Mesothelial cell of epicardium (in vitro differentiated cells): ENCODE results near the gene NTPCR. TPM values are rescaled to one million over a fixed set of nuclear protein-coding genes. Genes with fewer than 3 reads are reported as not detected.

ENCODE experiments used
- DNase-seq, 2 experiments: peaks; one replicate each; pipeline ENCODE4 v3.0.0; 2021; ENCODE audit warnings: low spot score in 2 of 2; ENCODE audit not compliant: unreplicated experiment in 2 of 2
- H3K27ac Mint-ChIP-seq: 2 replicates; pipeline ENCODE4 v1.8.0; 2021; ENCODE audit warnings: mixed read lengths
- H3K27me3 Mint-ChIP-seq: 2 replicates; pipeline ENCODE4 v1.8.0; 2021; ENCODE audit warnings: low read depth, mixed read lengths
- H3K36me3 Mint-ChIP-seq: 2 replicates; pipeline ENCODE4 v1.8.0; 2021; ENCODE audit warnings: mixed read lengths
- H3K4me1 Mint-ChIP-seq: 2 replicates; pipeline ENCODE4 v1.8.0; 2021; ENCODE audit warnings: mixed read lengths
- H3K4me3 Mint-ChIP-seq: 2 replicates; pipeline ENCODE4 v1.8.0; 2021; ENCODE audit warnings: mild to moderate bottlenecking, moderate library complexity, mixed read lengths
- H3K9me3 Mint-ChIP-seq: 2 replicates; pipeline ENCODE4 v1.8.0; 2021; ENCODE audit warnings: mixed read lengths
- total RNA-seq: library from RNA; stranded (reverse); gene quantifications from 3 replicates; pipeline ENCODE4 v1.2.1, GENCODE V29; 2021
- TF ChIP-seq, protein P1 (sequence below): fragments of 200-600 bp; sonication (generic); IDR thresholded peaks from one replicate; pipeline ENCODE4 v1.5.0; 2021; ENCODE audit warnings: antibody characterized with exemption; ENCODE audit not compliant: unreplicated experiment

The NTPCR gene
- total RNA-seq, 1 donor from 2014 or later: 59.1 TPM

DNA sequence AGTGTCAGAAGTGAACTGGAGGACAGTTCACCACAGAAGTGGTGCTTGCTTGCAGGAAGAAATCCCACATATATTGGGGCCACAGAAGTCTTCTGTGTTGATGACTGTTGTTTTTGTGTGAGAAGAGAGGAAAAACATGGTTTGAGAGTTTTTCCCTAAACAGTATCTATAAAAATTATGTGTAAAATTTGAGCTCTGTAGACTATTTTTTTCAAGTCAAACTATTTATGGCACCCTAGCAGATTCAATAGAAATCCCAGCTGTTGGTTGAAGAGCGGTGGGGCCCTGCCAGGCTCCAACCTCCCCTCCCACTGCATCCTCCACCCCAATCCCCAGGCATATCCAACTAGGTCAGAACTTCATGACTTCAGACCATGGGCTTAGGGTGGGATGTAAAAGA is 61.6 kb downstream of the NTPCR start:
- H3K36me3 Mint-ChIP-seq: peaks cover 28% of the 10 kb centered on the region
- no peak for DNase-seq
- no peaks in the 10 kb centered on the region for H3K9me3 Mint-ChIP-seq
- H3K27ac Mint-ChIP-seq: no peak overlapping the region
- TF ChIP-seq, protein P1, sequence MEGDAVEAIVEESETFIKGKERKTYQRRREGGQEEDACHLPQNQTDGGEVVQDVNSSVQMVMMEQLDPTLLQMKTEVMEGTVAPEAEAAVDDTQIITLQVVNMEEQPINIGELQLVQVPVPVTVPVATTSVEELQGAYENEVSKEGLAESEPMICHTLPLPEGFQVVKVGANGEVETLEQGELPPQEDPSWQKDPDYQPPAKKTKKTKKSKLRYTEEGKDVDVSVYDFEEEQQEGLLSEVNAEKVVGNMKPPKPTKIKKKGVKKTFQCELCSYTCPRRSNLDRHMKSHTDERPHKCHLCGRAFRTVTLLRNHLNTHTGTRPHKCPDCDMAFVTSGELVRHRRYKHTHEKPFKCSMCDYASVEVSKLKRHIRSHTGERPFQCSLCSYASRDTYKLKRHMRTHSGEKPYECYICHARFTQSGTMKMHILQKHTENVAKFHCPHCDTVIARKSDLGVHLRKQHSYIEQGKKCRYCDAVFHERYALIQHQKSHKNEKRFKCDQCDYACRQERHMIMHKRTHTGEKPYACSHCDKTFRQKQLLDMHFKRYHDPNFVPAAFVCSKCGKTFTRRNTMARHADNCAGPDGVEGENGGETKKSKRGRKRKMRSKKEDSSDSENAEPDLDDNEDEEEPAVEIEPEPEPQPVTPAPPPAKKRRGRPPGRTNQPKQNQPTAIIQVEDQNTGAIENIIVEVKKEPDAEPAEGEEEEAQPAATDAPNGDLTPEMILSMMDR: no peak
- H3K4me3 Mint-ChIP-seq: no peak overlapping the region
- H3K27me3 Mint-ChIP-seq: peaks cover 3% of the 10 kb centered on the region
- peaks cover 9% of the 10 kb centered on the region for H3K4me1 Mint-ChIP-seq

DNA sequence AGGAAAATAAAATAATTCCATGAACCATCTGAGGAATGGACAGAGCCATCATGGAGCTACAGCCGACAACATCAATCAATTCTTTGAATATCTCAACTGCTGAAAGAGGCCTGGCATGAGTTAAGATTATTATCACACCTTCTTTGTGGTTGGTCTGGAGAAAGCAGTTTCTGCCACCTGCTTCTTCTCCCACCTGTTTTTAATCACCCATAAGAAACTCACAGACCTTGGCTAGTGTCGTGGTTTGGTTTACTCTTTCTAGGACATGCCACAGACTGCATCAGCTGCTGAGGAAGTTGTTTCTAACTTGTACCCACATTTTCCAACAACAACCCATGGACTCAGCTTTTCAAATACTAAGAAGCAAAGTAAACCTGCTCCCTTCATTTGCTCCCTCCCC is 65.6 kb downstream of the NTPCR start:
- Mint-ChIP-seq H3K27me3 (peaks cover 11% of the 10 kb centered on the region), H3K9me3 (no peaks in the 10 kb centered on the region), H3K36me3 (peaks cover 32% of the 10 kb centered on the region), H3K4me3 (no peak overlapping the region), H3K4me1 (peaks cover 29% of the 10 kb centered on the region), H3K27ac (no peak overlapping the region)
- TF ChIP-seq, protein P1: no peak
- no peak for DNase-seq

DNA sequence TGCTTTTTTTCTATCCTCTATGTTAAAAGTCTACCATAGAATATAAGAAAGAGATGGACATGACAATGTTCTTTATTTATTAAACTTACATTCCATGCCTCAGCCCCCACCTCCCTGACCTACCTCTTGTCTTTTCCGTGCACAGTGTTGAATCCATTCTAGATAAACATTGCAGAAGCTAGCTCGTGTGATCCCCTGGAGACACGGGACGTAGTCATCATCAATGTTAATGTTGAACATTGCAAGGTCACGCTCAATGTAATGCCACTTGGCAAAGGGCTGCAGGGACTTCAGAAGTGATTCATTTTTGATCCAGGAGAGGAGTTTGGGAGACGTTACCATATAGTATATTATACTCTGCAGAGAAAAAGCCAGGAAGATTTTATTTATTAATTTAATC is 66.4 kb downstream of the NTPCR start:
- H3K9me3 Mint-ChIP-seq: no peaks in the 10 kb centered on the region
- no peak overlapping the region for H3K27ac Mint-ChIP-seq
- H3K36me3 Mint-ChIP-seq: peaks cover 31% of the 10 kb centered on the region
- H3K4me1 Mint-ChIP-seq: peaks cover 29% of the 10 kb centered on the region
- TF ChIP-seq, protein P1: no peak
- no peak overlapping the region for H3K4me3 Mint-ChIP-seq
- no peak for DNase-seq
- H3K27me3 Mint-ChIP-seq: peaks cover 11% of the 10 kb centered on the region

DNA sequence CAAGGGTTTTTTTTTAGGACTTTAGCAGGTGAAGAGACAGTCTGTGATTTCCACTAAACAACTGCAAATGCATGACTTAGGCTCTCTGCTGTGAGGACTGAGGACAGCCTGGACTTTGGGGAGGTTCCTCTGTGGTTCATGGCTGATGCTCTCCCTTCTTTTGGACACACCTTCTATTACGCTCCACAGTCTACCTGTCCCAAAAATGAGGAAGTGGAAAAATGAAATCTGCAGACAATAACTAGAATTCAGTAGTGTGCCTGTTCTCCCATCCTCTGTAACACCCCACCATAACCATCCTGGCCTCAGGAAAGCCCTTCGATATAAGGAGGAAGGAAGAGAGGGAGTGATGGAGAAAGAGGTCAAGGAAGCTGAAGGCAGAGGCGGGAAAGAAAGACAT is 68.7 kb downstream of the NTPCR start:
- TF ChIP-seq, protein P1: no peak
- peaks cover 13% of the 10 kb centered on the region for H3K36me3 Mint-ChIP-seq
- peaks cover 11% of the 10 kb centered on the region for H3K27me3 Mint-ChIP-seq
- DNase-seq: no peak
- peaks cover 29% of the 10 kb centered on the region for H3K4me1 Mint-ChIP-seq
- no peak overlapping the region for H3K27ac Mint-ChIP-seq
- no peaks in the 10 kb centered on the region for H3K9me3 Mint-ChIP-seq
- H3K4me3 Mint-ChIP-seq: no peak overlapping the region

DNA sequence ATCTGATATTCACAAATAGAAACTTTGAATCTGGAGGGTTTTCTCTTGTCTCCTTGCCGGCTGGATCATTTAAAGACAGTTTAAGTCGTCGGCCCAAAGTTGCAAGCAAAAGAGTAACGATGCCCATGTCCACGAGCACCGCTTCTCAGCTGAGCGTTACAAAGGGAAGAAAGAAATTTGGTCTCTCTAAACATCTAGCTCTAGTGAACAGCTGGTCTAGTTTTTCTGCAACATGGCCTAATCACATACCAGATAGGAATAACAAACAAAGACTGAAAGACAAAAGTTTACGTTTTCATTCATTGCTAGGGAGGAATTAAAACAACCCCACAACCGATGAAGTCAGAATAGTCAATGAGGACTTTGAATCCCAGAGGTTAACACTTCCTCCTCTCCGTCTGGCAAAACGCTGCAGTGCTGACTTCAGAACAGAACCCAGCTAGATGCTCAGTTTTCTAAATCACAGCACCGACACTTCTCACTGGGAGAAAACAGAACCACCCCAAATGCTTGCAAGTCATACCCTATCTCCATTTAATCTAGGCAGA is 69.4 kb downstream of the NTPCR start:
- TF ChIP-seq, protein P1: no peak
- peaks cover 11% of the 10 kb centered on the region for H3K27me3 Mint-ChIP-seq
- no peaks in the 10 kb centered on the region for H3K9me3 Mint-ChIP-seq
- H3K27ac Mint-ChIP-seq: no peak overlapping the region
- no peak for DNase-seq
- peaks cover 29% of the 10 kb centered on the region for H3K4me1 Mint-ChIP-seq
- no peak overlapping the region for H3K4me3 Mint-ChIP-seq
- peaks cover 12% of the 10 kb centered on the region for H3K36me3 Mint-ChIP-seq

DNA sequence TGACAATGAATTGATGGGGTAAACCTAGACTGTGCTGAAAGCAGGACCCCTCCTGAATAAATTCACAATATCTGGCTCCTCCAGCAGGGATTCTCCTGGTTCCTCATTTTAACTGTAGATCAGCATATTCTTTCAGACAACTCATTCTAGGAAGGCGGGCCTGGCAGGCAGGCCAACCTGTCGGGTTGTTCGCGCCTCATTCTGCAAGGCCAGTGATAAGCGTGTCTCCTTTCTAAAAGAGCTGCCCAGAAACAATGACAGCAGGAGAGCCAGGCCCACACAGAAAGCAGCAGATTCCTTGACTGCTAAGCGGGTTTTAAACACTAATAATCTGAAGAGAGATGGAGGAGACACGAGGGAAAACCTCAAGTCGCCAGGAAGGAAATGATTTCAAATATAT is 70.0 kb downstream of the NTPCR start:
- Mint-ChIP-seq H3K27ac (no peak overlapping the region), H3K36me3 (peaks cover 11% of the 10 kb centered on the region), H3K27me3 (peaks cover 11% of the 10 kb centered on the region), H3K4me1 (peaks cover 33% of the 10 kb centered on the region), H3K9me3 (no peaks in the 10 kb centered on the region), H3K4me3 (no peak overlapping the region)
- DNase-seq: no peak
- TF ChIP-seq, protein P1: no peak
